Astrocyte of the hippocampus (primary cell): ENCODE results near the gene RARA.
A peak's percentile ranks its signal among the peaks of the same experiment; 100 is the strongest.

ENCODE experiments used
- DNase-seq: peaks from one replicate; pipeline ENCODE4 v3.0.0; 2011; ENCODE audit warnings: low read depth, low spot score

The RARA gene

GRCh38 chr17:40345161-40345993 is 36.4 kb downstream of the RARA start:
- peak; percentile 85 for DNase-seq

- DNase-seq, result peak; percentile 26
Measured at GRCh38 chr17:40345994-40346764, 37.2 kb downstream of the RARA start.

- no peak for DNase-seq
Measured at GRCh38 chr17:40346765-40347158, 37.8 kb downstream of the RARA start.

GRCh38 chr17:40347319-40348135 is 38.5 kb downstream of the RARA start:
- DNase-seq, result no peak

GRCh38 chr17:40348136-40348504 is 39.1 kb downstream of the RARA start:
- no peak for DNase-seq

GRCh38 chr17:40348562-40349476 is 39.8 kb downstream of the RARA start:
- DNase-seq, result peak; percentile 73

GRCh38 chr17:40349477-40349894 is 40.5 kb downstream of the RARA start:
- peak; percentile 14 for DNase-seq

- peak; percentile 70 for DNase-seq
Measured at GRCh38 chr17:40349895-40350688, 41.1 kb downstream of the RARA start.

GRCh38 chr17:40350689-40351358 is 41.8 kb downstream of the RARA start:
- peak; percentile 13 for DNase-seq

GRCh38 chr17:40351359-40352236 is 42.6 kb downstream of the RARA start:
- no peak for DNase-seq

GRCh38 chr17:40352237-40352778 is 43.3 kb downstream of the RARA start:
- DNase-seq, result no peak

- DNase-seq, result no peak
Measured at GRCh38 chr17:40352779-40353394, 43.9 kb downstream of the RARA start.

GRCh38 chr17:40354221-40355122 is 45.5 kb downstream of the RARA start:
- no peak for DNase-seq

GRCh38 chr17:40355123-40355803 is 46.3 kb downstream of the RARA start:
- peak; percentile 82 for DNase-seq

- no peak for DNase-seq
Measured at GRCh38 chr17:40355804-40356758, 47.1 kb downstream of the RARA start.
